Measurements from ENCODE around the gene KCNE3. TPM values are rescaled to one million over a fixed set of nuclear protein-coding genes. Genes with fewer than 3 reads are reported as not detected.

Gene KCNE3
- total and polyA plus RNA-seq, 9 donors, result 3.1 to 19.9 (median 16.0) TPM

DNA sequence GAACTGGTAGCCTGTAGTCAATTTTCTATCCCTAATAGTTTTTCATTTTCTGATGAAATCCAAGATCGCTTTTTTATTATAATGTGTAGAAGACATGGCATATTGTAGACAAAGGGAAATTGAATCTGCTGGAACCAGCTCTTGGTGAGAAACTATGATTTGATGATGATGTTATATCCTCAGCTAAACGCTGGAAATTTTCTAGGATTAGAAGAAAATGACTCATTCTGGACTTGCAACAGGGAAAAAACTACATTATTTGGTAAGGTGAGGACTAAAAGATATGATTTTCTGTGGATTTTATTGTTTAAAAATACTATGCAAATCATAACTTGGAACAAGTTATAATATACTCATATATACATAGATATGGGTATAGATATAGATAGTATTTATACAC, 55.0 kb downstream of the KCNE3 start:
- no peaks in the 10 kb centered on the region for H3K4me1 ChIP-seq (ENCODE audit: insufficient read depth)
- TF ChIP-seq, protein P1, sequence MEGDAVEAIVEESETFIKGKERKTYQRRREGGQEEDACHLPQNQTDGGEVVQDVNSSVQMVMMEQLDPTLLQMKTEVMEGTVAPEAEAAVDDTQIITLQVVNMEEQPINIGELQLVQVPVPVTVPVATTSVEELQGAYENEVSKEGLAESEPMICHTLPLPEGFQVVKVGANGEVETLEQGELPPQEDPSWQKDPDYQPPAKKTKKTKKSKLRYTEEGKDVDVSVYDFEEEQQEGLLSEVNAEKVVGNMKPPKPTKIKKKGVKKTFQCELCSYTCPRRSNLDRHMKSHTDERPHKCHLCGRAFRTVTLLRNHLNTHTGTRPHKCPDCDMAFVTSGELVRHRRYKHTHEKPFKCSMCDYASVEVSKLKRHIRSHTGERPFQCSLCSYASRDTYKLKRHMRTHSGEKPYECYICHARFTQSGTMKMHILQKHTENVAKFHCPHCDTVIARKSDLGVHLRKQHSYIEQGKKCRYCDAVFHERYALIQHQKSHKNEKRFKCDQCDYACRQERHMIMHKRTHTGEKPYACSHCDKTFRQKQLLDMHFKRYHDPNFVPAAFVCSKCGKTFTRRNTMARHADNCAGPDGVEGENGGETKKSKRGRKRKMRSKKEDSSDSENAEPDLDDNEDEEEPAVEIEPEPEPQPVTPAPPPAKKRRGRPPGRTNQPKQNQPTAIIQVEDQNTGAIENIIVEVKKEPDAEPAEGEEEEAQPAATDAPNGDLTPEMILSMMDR (IDR thresholded peaks at IDR 0.05), result no peak
- H3K4me3 ChIP-seq, result no peak overlapping the region
- no peaks in the 10 kb centered on the region for H3K27me3 ChIP-seq
- no peaks in the 10 kb centered on the region for H3K36me3 ChIP-seq
- no peak overlapping the region for H3K27ac ChIP-seq
- no peaks in the 10 kb centered on the region for H3K9me3 ChIP-seq
- intact Hi-C loops (cut with DNase I), result no loop called here
- no peak for DNase-seq
- 67 to 76% (median 69%) methylated on average over 2 of the region's 2 CpGs for WGBS, 3 donors

DNA sequence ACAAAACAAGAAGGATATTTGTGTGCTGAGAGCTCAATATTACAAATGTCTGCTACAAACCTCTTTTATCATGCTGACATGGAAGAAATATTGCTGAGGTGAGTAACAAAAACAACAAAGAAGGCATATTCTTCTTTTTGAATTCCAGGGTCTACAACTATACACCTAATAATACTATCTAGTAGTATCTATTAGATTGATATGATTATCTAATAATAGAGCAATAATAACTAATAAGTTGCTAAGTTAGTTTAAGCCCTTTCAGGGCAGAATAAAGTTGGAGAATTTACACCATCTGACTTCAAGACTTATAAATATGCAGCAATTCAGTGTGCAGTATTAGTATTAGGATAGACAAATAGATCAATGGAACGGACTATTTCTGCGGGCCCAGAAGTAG, 57.7 kb downstream of the KCNE3 start:
- Histone ChIP-seq H3K36me3 (no peaks in the 10 kb centered on the region), H3K27me3 (no peaks in the 10 kb centered on the region), H3K4me1 (ENCODE audit: insufficient read depth) (no peaks in the 10 kb centered on the region), H3K9me3 (no peaks in the 10 kb centered on the region), H3K4me3 (no peak overlapping the region), H3K27ac (no peak overlapping the region)
- intact Hi-C loops (cut with DNase I), result no loop called here
- WGBS, 3 donors, result 95 to 96% (median 96%) methylated on average over 2 of the region's 2 CpGs
- DNase-seq, result no peak
- TF ChIP-seq POLR2A (IDR thresholded peaks at IDR 0.05), result no peak
- TF ChIP-seq, protein P1 (IDR thresholded peaks at IDR 0.05), result no peak
- no peak for TF ChIP-seq EP300 (IDR thresholded peaks at IDR 0.05)

Small RNA genes lying within 50 kb of the gene (small RNA-seq; reads per million reads assigned to genes)
- gene CYCSP27, result not detected

Other genes with a start within 250 kb of the KCNE3 start
- 1 to 10 TPM in 3 of 7 donors, under 1 TPM in 4; 0.28 to 2.2 (median 0.84) TPM for gene P4HA3, start 155.9 kb downstream of the KCNE3 start, total RNA-seq
- gene P4HA3, start 155.9 kb downstream of the KCNE3 start, polyA plus RNA-seq, result 1 to 10 TPM; 1.0 to 5.6 TPM
- 1 to 10 TPM; 1.4 to 6.2 (median 2.3) TPM for gene PGM2L1, start 69.1 kb downstream of the KCNE3 start, total RNA-seq
- gene PGM2L1, start 69.1 kb downstream of the KCNE3 start, polyA plus RNA-seq, result 1 to 10 TPM; 1.0 to 1.5 TPM
- gene LIPT2, start 26.2 kb upstream of the KCNE3 start, total RNA-seq, result 1 to 10 TPM; 4.1 to 9.2 (median 5.7) TPM
- gene LIPT2, start 26.2 kb upstream of the KCNE3 start, polyA plus RNA-seq, result 1 to 10 TPM; 3.4 to 5.3 TPM
- gene POLD3, start 125.0 kb upstream of the KCNE3 start, total RNA-seq, result 10 to 100 TPM in 6 of 7 donors, 1 to 10 TPM in 1; 8.5 to 19.0 (median 17.0) TPM
- 10 to 100 TPM in 1 of 2 donors, 1 to 10 TPM in 1; 8.2 to 17.1 TPM for gene POLD3, start 125.0 kb upstream of the KCNE3 start, polyA plus RNA-seq